Stimulated activated CD8-positive, alpha-beta memory T cell treated with anti-CD3 and anti-CD28 coated beads, Interleukin-15, amount 100 ng/mL, for 48 hours (primary cell): Measurements from ENCODE around the gene MYCBPAP.
"Not testable (repeated sequence)": the region's sequence is repeated elsewhere in the genome, so short reads cannot be mapped to it uniquely, and the experiment has no call there.

Source experiments
- DNase-seq, 2 donors: peaks; one replicate each; pipeline ENCODE4 v3.0.0-alpha.2; 2020; ENCODE audit warnings: low read depth in 2 of 2

The MYCBPAP gene

DNA sequence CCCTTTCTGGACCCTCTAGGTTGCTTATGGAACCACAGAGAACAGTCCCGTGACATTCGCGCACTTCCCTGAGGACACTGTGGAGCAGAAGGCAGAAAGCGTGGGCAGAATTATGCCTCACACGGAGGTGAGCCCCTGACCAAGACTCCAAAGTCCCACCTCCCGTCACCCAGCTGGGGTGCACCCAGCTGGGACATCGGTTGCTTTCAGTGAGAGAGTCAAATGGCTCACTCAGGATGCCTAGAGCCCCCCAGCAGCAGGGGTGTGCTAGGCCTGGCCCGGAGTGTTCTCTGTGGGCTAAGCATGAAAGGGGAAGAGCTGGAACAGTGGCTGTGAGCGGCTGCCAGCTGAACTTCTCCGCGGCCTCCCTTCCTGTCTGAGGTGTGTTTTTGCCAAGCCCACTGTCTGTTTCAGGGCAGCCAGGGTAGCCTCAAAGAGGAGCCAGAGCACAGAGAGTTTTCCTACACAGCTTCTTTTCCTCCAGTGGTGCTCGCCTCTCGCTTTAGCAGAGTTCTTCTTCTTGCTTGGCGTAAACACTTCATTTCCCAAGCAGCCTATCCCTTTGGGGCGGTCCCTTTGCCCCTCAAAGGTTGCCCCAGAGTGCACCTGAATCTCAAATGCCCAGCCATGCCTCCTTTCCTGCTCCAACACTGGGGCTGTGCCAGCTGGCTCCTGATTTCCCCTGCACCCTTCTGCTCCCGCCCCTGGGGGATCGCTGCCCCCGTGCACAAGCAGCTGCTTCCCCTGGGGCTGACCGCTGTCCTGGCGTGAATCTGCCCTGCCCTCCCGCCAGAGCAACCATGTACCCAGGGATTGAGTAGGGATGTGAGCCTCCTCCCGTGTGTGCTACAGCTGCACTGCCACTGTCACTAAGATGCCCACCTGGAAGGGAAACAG, 37.0 kb upstream of the MYCBPAP start:
- no peak for DNase-seq

DNA sequence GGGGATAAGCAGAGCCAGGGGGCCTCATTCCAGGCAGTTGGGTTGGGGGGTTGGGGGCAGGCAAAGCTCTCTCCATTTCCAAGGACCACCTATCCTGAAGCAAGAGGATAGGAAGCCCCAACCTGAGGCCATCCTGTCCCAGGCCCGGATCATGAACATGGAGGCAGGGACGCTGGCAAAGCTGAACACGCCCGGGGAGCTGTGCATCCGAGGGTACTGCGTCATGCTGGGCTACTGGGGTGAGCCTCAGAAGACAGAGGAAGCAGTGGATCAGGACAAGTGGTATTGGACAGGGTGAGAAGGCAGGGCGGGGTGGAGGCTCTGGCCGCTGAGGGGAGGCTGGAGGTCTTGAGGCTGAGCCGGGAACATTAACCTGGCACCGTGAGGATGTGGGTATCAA, 36.0 kb upstream of the MYCBPAP start:
- no peak for DNase-seq

DNA sequence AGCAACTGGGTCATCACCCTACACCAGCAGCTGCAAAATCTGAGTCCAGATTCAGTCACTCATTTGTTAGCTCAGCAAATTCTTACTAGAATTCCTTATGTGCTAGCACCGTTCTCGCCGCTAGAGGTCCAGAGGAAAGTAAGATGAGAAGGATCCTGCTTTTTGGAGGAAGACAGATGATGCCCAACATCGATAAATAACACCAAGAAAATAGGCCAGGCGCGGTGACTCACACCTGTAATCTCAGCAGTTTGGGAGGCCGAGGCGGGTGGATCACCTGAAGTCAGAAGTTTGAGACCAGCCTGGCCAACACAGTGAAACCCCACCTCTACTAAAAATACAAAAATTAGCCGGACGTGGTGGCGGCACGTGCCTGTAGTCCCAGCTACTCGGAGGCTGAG, 35.5 kb upstream of the MYCBPAP start:
- not testable (repeated sequence) for DNase-seq

DNA sequence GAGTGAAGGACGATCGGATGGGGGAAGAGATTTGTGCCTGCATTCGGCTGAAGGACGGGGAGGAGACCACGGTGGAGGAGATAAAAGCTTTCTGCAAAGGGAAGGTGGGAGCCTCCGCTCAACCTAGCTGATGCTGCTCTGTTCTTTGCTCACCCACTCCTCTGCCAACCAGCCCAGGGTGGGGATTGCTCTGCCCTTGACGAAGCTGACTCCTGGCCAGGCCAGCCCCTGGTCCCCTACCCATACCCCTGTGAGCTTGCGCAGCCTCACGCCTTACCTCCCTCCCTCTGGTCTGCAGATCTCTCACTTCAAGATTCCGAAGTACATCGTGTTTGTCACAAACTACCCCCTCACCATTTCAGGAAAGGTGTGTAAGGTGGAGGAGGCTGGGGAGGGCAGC, 34.3 kb upstream of the MYCBPAP start:
- no peak for DNase-seq

DNA sequence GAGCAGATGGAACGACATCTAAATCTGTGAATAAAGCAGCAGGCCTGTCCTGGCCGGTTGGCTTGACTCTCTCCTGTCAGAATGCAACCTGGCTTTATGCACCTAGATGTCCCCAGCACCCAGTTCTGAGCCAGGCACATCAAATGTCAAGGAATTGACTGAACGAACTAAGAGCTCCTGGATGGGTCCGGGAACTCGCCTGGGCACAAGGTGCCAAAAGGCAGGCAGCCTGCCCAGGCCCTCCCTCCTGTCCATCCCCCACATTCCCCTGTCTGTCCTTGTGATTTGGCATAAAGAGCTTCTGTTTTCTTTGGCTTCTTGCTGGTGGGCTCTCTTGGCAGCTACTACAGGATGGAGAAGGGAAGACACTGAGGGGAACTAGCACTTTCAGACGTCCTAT, 33.7 kb upstream of the MYCBPAP start:
- DNase-seq, result no peak

DNA sequence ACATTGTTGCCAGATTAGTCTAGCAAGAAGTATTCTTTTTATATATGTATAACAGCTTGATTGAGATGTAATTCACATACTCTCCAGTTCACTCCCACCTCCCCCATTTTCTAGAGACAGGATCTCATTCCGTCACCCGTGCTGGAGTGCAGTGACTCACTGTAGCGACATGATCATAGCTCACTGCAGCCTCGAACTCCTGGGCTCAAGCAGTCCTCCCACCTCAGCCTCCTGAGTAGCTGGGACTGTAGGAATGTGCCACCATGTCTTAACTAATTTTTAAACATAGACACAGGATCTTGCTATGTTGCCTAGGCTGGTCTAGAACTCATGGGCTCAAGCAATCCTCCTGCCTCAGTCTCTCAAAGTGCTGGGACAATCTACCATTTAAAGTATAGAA, 32.9 kb upstream of the MYCBPAP start:
- no peak for DNase-seq

DNA sequence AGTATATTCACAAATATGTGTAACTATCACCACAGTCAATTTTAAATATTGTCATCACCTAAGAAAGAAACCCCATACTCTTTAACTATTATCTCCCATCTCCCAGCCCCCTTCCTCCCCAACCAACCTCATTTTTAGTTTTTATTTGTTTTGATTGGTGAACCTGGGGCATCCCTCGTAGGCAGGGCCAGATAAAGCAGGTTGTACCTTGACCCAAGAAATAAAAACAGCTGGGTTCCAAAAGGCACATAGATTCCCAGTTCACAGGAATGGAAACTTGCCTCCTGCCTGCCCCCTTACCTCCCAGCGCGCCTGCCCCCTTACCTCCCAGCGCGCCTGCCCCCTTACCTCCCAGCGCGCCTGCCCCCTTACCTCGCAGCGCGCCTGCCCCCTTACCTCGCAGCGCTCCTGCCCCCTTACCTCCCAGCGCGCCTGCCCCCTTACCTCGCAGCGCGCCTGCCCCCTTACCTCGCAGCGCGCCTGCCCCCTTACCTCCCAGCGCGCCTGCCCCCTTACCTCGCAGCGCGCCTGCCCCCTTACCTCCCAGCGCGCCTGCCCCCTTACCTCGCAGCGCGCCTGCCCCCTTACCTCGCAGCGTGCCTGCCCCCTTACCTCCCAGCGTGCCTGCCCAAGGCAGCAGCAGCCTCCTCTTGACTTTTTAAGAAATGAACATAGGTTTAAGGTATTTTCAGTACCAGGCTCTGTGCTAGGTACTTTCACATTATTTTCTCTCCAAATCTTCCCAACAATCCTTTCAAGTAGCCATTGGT, 32.3 kb upstream of the MYCBPAP start:
- not testable (repeated sequence) for DNase-seq

DNA sequence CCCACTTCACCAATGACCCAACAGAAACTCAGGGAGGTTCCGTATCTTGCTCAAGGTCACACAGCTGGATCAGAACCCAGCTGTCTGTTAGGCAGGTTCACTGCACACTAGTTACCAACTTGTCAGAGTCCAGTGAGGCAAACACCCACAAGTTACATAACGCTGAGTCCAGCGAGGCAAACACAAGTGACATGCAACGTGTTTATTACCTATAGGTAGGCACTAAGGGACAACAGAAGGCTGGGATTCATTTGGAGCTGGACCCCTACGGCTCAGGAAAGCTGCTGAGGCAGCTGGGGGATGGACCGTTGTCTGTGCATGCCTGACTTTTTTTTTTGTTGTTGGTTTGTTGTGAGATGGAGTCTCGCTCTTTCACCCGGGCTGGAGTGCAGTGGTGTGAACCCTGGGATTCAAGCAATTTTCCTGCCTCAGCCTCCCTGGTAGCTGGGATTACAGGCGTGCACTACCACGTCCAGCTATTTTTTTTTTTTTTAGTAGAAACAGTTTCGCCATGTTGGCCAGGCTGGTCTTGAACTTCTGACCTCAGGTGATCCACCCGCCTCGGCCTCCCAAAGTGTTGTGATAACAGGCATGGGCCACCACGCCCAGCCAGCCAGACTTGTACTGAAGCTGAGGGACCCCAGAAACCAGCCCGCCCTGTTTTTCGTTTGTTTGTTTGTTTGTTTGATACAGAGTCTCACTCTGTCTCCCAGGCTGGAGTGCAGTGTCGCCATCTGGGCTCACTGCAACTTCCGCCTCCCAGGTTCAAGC, 31.5 kb upstream of the MYCBPAP start:
- no peak for DNase-seq

DNA sequence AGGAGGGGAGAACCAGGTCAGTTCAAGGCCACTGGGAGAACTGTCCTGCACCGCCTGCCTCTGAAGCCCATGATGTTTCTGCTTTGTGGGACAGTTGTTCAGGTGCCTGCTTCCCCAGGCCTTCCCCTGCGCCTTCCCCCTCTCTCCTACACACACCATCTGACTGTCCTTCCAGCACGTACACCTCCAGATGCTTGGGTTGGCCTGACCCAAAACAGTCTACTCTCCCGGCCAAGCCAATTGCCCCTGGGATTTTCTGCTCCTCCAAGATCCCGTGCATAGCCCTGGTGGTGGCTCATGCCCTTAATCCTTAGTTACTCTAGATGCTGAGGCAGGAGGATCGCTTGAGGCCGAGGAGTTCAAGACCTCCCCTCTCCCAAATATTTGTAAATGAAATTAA, 30.3 kb upstream of the MYCBPAP start:
- DNase-seq, result no peak

DNA sequence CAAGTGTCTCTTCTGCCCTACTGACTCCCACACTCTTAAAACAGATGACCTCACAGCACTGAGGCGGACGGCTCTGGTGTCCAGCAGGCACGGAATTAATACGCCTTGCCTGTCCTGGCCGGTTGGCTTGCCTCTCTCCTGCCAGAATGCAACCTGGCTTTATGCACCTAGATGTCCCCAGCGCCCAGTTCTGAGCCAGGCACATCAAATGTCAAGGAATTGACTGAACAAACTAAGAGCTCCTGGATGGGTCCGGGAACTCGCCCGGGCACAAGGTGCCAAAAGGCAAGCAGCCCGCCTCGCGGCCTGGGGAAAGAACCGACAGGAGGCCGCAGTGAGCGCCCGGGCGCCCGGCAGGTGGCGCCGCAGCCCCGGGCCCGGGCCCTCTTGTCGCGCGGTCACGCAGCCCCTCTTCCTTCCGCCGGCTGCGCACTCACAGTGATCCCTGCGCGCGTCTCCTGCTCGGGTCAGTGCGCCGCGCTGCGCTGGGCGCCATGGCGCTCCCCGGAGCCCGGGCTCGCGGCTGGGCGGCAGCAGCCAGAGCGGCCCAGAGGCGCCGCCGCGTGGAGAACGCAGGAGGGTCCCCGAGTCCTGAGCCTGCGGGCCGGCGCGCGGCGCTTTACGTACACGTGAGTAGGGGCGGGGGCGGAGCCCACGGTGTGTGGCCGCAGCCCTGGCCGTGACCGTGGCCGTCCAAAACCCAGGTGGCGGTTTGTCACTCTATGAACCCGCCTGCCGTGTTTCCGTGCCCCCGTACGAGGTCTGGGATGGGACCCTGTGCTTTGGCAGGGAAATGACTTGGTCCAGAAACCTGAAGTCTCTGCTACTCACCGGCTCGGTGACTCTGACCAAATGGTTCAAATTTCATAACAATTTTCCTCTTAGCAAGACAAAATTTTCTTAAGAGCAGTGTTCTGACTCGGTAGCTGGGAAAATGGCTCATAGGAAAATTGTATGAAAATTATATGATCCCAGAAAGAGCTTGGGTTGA, 29.6 kb upstream of the MYCBPAP start, which contains the start of gene RSAD1:
Gene RSAD1, plus strand, starts transcription at position 470 of the 991 bp plus-strand sequence. Its CDS starts 25 bp downstream, at position 495.
- DNase-seq, result peak; percentile 70 to 82

DNA sequence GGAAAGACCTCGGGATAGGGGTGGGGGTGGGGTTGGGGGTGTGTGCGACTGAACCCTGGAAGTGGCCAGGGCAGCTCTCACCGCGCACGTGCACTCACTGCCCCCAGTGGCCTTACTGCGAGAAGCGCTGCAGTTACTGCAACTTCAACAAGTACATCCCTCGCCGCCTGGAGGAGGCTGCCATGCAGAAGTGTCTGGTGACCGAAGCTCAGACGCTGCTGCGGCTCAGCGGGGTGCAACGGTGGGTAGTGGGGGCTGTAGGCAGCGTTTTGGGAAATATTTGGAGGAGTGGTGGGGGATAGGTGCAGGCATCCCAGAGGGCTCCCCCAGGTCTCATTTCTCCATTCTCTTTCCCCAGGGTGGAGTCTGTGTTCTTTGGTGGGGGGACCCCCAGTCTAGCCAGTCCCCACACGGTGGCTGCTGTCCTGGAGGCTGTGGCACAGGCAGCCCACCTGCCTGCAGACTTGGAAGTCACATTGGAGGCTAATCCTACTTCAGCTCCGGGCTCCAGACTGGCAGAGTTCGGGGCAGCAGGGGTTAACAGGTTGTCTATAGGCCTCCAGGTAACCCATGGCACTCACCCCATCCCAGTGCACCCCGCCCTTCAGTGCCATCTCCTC, 28.6 kb upstream of the MYCBPAP start:
- DNase-seq, result peak; percentile 54 to 58

DNA sequence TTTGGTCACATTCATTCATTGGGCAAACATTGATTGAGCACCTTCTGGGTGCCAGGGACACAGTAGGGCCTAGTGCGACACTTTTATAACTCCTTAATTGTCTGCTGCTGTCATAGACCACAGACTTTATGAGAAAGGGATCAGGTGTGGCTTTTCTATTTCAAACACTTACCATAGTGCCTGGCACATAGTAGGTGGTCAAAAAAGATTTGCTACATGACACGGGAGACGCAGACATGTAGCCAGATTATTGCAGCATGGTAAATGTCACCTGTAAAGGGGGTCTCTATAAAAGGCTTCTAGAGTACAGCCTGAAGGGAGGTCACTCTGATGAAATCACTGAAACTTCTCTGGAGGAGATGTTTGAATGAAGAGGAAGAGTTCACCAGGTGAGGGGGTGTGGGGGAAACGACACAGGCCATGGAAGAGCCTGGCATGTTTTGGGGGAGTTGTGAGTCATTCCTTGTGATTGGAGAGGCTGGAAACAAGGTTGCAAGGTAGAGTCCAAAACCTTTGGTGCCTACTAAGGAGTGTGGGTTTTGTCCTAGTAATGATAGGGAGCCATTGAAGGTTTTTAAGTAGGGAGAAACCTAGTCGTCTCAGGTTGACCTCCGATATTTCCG, 28.0 kb upstream of the MYCBPAP start:
- DNase-seq, result no peak

DNA sequence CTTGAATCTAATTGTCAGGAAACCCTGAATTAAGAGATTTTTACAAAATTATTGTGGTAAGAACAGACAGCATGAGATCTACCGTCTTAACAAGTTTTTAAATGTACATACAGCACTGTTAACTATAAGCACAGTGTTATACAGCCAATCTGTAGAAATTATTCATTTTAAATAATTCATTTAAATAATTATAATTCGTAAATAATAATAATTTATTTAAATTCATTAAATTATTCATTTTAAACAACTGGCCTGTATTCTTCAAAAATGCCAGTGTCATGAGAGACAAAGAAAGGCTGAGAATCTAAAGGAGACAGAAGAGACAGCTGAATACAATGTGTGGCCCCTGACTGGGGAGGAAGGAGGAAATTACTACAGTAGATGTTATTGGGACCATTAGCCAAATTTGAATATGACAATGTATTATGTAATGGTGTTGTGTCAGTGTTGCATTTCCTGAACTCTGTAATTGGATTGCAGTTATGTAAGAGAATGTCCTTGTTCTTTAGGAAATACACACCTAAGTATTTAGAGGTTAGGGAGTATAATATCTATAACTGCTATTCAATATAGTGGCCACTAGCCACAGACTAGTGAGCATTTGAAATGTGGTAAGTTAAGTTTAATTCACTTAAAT, 27.3 kb upstream of the MYCBPAP start:
- no peak for DNase-seq

DNA sequence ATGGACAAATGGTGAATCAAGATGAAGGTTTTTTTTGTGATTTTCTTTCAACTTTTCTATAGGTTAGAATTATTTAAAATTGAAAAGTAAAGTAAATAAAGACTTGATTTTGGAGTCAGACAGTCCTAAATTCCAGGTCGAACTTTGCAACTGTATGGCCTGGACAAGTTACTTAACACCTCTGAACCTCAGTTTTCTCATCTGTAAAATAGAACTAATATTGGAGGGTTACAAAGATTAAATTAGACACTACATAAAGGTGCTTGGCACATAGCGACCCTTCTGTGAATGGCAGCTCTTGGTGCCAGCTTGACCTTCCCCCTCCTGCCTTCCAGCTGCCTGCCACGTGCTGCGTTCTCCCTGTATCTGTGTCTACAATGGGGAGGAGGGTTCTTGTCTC, 26.6 kb upstream of the MYCBPAP start:
- DNase-seq, result no peak

DNA sequence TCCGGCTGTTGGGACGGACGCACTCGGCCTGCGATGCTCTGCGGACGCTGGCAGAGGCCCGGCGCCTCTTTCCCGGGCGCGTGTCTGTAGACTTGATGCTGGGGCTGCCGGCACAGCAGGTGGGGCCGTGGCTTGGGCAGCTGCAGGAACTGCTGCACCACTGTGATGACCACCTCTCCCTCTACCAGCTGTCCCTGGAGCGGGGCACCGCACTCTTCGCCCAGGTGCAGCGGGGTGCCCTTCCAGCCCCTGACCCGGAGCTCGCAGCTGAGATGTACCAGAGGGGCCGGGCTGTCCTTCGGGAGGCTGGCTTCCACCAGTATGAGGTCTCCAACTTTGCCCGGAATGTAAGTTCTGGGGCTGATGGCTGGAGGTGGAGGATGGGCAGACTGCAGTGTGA, 26.1 kb upstream of the MYCBPAP start:
- DNase-seq, result no peak

DNA sequence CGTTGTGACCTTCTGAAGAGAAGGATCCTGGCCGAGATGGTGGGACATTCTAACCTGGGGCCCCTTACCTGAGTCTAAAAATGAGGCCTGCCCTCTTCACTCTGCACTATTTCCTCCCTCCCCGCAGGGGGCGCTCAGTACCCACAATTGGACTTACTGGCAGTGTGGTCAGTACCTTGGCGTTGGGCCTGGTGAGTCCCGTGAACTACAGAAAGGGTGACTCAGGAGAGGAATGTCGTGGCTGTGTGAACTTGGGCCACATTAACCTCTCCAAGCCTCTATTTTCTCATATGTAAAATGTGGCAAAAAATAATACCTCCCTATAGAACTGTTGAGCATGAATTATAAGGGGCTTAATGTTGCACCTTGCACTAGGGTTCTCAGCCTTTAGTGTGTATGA, 25.7 kb upstream of the MYCBPAP start:
- DNase-seq, result peak; percentile 62

DNA sequence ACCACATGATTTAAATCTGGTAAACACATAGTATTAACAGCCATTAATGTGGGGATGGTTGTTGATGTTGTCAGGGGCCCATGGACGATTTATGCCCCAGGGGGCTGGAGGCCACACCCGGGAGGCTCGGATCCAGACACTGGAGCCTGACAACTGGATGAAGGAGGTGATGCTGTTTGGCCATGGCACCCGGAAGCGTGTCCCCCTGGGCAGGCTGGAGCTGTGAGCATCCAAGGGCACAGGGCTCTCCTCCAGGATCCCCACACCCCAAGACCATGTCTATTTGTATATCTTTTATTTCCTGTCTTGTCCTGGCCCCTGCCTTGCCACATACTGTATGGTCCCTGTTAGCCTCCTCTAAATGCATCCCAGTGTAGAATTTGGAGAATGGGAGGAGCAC, 25.0 kb upstream of the MYCBPAP start:
- DNase-seq, result no peak

DNA sequence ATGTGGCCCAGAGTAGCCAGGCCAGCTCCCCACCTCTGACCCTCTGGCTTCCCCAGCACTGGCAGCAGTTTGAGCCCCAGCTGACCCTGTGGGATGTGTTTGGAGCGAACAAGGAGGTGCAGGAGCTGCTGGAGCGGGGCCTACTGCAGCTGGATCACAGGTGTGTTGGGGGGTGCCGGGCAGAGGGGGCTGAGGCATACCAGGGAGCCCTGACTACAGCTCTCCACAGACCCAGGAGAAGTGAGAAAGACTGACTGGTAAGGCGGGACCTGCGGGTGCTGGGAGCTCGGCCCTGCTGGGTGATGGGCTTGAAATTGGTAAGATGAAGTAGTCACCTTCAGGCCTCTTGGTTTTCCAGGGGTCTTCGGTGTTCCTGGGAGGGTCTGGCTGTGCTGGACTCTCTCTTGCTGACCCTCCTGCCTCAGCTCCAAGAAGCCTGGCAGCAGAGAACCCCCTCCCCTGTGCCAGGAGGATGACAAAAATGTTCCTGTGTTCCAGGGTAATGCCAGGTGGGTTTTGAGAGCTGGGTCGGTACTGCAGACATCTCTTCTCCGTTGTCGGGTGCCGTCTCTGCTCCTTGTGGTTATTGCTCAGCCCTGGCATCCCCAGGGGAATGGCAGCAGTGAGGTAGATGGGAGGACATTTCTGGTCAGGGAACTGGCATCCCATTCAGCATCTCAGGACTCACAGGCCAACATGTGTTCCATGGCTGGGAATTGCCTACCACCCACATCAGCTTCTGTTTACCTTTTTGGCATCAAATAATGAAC, 23.7 kb upstream of the MYCBPAP start:
- no peak for DNase-seq
